ENCODE results near the gene DNAJC15. TPM values are rescaled to one million over a fixed set of nuclear protein-coding genes. Genes with fewer than 3 reads are reported as not detected.

DNAJC15 gene
- total RNA-seq, 2 donors from 2014 or later: 4.9 to 5.2 TPM

DNA sequence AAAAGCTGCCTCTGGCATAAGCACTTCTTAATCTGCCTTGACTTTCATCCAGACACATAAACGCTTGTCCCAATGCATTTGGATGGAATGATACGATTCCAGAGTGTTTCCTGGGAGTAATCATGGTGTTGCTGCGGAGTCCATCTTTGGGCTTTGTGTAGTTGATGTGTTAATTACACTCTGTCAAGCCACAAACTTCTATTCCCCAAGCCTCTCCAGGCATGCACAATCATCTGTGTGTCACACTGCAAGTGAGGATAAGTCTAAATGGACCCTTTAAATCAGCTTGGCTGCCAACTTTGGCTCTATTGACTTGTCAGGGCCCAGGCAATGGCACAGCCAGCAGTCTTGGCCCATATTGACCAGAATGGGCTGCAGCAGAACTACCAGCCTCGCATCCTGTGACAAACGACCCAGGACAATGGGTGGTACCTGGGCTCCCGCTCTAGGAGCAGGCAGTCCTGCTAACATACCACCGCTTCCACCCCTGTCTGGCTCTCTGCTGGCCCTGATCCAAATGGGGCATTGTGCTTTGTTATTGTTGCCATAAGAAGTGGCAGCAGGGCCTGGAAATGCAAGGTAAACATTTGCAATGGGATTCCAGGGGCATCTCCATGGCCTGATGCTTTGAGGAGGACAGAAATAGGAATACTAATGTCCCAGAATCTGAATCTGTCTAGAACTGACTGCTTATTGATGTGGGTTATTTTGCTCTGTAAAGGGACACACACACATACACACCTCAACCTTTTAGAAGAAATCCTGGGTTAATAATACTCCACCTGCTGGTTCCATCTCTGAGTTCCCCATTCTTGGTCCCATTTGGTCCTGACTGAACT is 127.2 kb downstream of the DNAJC15 start:
- no peaks in the 10 kb centered on the region for H3K9me3 ChIP-seq
- DNase-seq (no peak), ATAC-seq (no peak)
- H3K36me3 ChIP-seq (replicated peaks in 1 of 2; ENCODE audit: insufficient read depth in 1 of 2, low read depth in 2 of 2): no peaks in the 10 kb centered on the region
- 73 to 78% methylated on average over 5 to 7 of the region's 7 CpGs for WGBS, 2 donors
- TF ChIP-seq, protein P1, sequence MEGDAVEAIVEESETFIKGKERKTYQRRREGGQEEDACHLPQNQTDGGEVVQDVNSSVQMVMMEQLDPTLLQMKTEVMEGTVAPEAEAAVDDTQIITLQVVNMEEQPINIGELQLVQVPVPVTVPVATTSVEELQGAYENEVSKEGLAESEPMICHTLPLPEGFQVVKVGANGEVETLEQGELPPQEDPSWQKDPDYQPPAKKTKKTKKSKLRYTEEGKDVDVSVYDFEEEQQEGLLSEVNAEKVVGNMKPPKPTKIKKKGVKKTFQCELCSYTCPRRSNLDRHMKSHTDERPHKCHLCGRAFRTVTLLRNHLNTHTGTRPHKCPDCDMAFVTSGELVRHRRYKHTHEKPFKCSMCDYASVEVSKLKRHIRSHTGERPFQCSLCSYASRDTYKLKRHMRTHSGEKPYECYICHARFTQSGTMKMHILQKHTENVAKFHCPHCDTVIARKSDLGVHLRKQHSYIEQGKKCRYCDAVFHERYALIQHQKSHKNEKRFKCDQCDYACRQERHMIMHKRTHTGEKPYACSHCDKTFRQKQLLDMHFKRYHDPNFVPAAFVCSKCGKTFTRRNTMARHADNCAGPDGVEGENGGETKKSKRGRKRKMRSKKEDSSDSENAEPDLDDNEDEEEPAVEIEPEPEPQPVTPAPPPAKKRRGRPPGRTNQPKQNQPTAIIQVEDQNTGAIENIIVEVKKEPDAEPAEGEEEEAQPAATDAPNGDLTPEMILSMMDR (IDR thresholded peaks at IDR 0.05): no peak
- TF ChIP-seq POLR2A (IDR thresholded peaks at IDR 0.05): no peak
- no peak overlapping the region for H3K27ac ChIP-seq
- H3K27me3 ChIP-seq: no peaks in the 10 kb centered on the region
- no peaks in the 10 kb centered on the region for H3K4me1 ChIP-seq
- no peak overlapping the region for H3K4me3 ChIP-seq
- intact Hi-C loops (cut with DNase I): no loop called here

DNA sequence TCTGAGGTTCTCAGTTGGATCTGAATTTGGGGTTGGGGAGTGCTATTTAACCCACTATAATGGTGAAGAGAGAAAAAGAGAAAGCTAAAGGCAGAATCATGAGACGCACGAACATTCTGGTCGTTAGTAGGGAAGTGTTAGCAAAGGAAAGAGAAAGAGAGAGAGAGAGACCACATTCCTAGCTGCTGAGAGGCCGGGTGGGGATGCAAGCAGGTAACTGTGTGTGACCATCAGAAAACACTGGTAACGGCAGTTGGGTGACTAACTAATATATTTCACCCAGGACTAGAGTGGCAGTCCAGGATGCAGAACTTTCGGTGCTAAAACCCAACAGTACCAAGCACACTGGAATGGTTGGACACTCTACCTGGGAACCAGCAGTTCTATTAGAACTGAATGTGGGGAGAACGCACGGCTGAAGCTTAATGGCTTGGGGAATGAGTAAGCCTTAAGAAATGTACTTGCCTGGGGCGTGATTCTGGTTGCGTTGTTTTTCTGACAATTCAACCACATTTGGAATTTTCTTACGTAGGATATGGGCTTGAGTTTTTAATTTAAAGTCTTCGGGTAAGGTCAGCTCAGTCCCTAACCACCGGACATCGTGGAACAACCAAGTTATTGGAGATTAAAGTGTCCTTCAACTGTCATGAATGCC is 130.2 kb downstream of the DNAJC15 start:
- WGBS, 2 donors: 78 to 81% methylated on average over 14 of the region's 14 CpGs
- intact Hi-C loops (cut with DNase I): no loop called here
- Histone ChIP-seq H3K36me3 (replicated peaks in 1 of 2; ENCODE audit: insufficient read depth in 1 of 2, low read depth in 2 of 2) (no peaks in the 10 kb centered on the region), H3K4me3 (no peak overlapping the region), H3K27me3 (no peaks in the 10 kb centered on the region), H3K9me3 (no peaks in the 10 kb centered on the region), H3K27ac (no peak overlapping the region), H3K4me1 (no peaks in the 10 kb centered on the region)
- ATAC-seq (no peak), DNase-seq (no peak)
- no peak for TF ChIP-seq POLR2A (IDR thresholded peaks at IDR 0.05)
- TF ChIP-seq, protein P1 (IDR thresholded peaks at IDR 0.05): no peak

DNA sequence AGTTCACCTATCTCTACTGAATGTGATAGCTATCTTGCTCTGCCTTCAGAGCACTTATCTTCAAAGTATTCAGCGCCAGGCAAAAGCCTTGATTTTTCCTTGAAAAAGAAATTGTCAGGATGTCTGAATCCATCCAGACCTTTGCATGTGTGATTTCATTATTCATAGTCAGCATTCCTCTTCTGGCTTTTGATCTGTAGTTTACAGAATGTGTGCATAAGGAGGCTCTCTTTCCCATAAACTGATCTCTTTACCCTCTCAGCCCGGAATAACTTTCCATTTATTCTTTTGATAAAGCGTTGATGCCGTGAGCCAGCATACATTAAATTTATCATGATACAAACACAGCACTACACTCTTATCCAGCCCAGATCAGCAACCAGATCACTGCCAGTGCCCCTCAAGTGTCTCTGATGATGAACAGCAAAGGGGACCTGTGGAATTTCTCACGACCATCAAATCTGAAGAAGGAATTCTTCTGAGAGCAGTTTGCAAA is 130.8 kb downstream of the DNAJC15 start:
- TF ChIP-seq POLR2A (IDR thresholded peaks at IDR 0.05): no peak
- TF ChIP-seq, protein P1 (IDR thresholded peaks at IDR 0.05): no peak
- intact Hi-C loops (cut with DNase I): no loop called here
- WGBS, 2 donors: 66% methylated on average over 5 of the region's 5 CpGs

DNA sequence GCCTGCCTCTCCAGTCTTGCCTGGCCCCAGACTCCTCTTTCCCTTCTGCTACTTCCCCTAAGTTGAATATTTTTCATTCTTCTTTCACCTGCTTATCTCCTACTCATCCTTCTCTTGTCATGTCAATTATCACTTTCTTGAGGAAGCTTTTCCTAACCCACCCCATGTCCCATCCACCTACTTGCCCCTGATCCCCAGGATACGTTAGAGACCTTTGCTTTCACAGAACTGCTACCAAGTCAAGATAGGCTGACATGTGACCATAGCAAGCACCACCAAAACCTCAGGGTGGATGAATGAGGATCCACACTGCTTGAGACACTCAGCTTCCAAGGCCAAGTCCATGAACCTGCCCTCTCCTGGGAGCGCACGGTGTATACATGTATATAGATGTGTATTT is 131.5 kb downstream of the DNAJC15 start:
- intact Hi-C loops (cut with DNase I): no loop called here
- 88% methylated on average over 3 of the region's 3 CpGs for WGBS, 2 donors
- ATAC-seq (no peak), DNase-seq (no peak)
- no peak overlapping the region for H3K4me3 ChIP-seq
- TF ChIP-seq POLR2A (IDR thresholded peaks at IDR 0.05): no peak
- TF ChIP-seq, protein P1 (IDR thresholded peaks at IDR 0.05): no peak
- no peaks in the 10 kb centered on the region for H3K36me3 ChIP-seq (replicated peaks in 1 of 2; ENCODE audit: insufficient read depth in 1 of 2, low read depth in 2 of 2)
- no peaks in the 10 kb centered on the region for H3K9me3 ChIP-seq
- H3K27me3 ChIP-seq: no peaks in the 10 kb centered on the region
- H3K27ac ChIP-seq: no peak overlapping the region
- H3K4me1 ChIP-seq: no peaks in the 10 kb centered on the region

More for the DNA sequence above, 130.8 kb downstream of the DNAJC15 start:
- DNase-seq (no peak), ATAC-seq (no peak)
- Histone ChIP-seq H3K4me3 (no peak overlapping the region), H3K27me3 (no peaks in the 10 kb centered on the region), H3K36me3 (replicated peaks in 1 of 2; ENCODE audit: insufficient read depth in 1 of 2, low read depth in 2 of 2) (no peaks in the 10 kb centered on the region), H3K27ac (no peak overlapping the region), H3K9me3 (no peaks in the 10 kb centered on the region), H3K4me1 (no peaks in the 10 kb centered on the region)

Data from body of pancreas (tissue), 4 donors.